Superior temporal gyrus (tissue), 1 donor: ENCODE data around the gene CFAP90.

Experiments
- DNase-seq: peaks from one replicate; pipeline ENCODE4 v3.0.0-alpha.2; 2016; ENCODE audit errors: extremely low spot score

The CFAP90 gene, protein sequence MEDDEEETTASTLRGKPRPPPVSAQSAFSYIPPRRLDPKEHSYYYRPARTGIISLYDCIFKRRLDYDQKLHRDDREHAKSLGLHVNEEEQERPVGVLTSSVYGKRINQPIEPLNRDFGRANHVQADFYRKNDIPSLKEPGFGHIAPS

DNA sequence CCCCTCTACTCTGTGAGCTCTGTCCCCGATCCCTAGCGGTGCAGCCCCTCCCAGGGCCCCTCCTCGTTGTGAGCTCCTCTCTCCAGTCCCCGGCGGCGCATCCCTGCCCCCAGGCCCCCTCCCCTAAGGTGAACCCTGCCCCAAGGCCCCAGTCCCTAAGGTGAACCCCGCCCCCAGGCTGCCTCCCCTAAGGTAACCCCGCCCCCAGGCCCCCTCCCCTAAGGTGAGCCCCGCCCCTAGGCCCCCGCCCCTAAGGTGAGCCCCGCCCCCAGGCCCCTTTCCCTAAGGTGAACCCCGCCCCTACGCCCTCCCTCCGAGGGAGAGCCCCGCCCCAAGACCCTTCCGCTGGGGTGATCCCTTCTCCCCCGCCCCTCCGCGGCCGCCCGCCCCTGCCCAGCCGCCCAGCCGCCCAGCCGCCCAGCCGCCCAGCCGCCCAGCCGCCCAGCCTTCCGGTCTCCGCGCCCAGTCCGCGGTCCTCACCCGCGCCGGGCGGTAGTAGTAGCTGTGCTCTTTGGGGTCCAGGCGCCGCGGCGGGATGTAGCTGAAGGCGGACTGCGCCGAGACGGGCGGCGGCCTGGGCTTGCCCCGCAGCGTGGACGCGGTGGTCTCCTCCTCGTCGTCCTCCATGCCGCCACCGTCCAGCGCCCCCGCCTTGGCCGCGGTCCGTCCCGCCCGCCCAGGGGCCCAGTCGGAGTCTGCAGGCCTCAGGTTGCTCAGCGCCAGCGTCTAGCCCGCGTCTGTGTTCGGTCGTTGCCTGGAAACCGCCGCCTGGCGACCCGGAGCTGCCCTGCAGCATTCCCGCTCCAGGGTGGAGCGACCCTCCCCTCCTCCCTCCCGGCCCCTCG, at the start of gene CFAP90:
Gene CFAP90 (minus strand): TSS at position 739 of the 845 bp plus-strand sequence. CDS start 112 bp downstream, at position 627.
- DNase-seq, result no peak

DNA sequence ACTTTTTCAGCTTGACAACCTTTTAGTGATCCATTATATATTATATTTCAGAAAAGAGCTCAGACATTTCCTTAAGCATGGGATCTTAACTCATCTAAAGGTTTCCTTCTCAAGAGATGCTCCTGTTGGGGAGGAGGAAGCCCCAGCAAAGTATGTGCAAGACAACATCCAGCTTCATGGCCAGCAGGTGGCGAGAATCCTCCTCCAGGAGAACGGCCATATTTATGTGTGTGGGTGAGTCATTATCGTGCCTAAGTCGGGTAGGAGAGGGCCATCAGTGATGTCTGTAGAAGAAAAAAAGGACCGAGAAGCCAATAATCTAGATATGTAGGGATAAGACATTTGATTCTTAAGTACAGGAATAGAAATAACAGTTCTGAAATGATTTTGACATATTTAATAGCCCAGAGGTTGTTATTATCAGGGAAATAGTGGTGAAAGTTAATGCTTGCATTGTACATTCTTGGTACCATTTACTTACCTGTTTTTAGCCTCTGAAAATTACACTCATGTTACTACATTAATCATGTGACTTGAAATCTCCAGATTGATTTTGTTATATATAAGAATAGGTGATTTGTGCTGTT, 46.2 kb upstream of the CFAP90 start:
- no peak for DNase-seq

DNA sequence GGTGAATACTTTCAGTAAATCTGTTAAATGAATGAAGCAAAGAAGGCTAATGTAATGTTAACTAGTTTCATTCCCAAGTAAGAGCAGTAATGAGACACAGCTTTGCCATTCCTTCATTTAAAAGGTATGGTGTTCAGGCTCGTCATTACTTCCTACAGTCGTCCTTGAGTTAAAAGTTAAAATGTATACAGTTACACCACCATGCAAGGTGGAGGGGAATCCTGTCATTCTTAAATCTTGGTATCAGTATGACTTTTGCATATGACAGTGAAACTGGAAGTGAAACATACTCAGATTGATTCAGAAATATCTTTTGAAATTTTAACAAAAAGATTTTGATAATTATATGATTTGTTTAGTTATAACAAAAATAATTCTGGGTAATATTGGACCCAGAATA, 43.9 kb upstream of the CFAP90 start:
- DNase-seq, result no peak

DNA sequence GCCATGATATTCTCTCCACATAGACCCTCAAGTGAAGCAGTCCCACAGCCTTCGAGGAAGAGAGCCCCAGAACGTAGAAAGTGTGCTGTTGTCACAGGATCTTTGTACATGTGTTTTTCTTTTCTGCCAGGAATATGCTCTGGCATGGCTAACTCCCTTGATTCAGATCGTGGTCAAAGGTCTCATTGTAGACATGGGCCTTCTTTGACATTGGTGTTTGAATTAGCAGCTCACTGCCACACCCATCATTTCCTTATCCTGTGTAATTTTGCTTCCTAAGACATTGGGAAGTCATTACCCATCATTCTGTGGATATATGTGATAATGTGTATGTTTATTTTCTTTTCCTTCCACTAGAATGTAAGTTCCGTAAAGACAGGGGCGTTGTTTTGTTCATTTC, 43.5 kb upstream of the CFAP90 start:
- DNase-seq, result no peak

DNA sequence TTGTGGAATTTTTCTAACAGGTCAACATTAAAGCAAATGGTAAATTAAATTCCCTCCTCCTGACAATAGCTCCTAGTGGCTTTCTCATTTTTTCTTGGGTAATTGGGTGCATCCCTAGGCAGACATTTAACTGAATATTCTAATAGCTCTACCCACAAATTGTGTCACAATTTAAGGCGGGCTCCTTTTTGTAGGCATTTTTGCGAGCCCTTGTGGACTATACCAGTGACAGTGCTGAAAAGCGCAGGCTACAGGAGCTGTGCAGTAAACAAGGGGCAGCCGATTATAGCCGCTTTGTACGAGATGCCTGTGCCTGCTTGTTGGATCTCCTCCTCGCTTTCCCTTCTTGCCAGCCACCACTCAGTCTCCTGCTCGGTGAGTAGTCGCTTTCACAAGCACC, 38.0 kb upstream of the CFAP90 start:
- no peak for DNase-seq

DNA sequence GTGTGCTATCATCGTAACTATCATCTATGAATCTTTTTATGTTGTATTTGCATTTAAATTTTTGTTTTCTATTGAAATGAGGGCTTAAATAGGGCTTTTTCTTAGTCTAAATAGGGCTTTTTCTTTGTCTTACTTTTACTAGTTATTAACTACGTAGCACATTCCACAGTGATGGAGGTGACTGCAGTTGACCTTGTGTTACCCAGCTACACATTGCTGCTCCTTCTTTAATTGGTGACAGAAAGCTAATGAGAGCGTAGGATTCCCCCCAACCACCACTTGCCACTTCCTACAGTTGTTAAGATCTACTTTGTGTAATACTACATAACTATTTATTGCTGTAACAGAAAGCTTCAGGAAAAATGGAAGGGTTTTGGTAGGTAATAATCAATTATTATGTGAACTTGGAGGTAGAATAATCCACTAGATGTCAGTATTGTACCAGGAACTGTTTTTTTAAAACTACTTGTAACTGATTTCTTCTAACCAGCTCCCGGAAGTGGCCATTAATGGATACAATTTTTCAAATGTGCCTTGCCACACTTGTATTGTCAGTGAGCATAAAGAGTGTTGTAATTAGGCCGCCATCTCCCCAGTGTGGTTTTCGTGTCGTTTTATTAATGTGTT, 36.0 kb upstream of the CFAP90 start:
- DNase-seq, result peak; percentile 90

DNA sequence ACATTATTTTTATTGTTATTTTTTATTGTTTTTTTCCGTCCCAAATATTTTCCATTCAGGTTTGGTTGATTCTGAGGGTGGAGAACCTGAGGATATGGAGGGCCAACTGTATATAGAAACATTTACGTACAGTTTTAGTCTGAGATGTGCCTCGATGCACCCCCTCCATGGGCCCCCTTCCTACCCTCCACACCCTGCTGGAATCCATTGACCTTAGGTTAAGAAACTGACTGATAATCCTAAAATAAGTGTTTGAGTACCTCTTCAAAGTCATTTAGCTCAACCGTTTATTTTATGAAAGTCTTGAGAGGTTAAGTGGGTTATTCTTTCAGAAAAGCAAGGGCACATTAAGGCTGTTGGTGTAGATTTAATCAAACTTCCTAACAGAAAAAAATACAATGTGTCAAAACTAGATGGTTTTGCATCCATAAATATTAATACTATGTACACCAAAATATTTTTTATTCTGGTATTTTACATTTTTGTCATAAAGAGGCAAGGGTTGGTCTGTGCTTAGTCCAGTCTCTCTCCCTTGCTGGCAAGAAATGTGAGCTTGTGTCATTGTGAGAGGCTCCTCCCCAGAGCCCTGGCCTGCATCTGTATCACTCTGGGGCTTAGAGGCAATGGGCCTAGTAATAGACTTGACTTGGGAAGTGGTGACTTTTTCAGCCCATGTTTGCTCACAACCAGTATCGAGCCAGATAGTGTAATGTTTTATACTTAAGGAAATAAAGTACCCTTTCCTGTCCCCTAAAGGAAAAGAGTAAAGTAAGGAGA, 33.7 kb upstream of the CFAP90 start:
- DNase-seq, result peak; percentile 82

DNA sequence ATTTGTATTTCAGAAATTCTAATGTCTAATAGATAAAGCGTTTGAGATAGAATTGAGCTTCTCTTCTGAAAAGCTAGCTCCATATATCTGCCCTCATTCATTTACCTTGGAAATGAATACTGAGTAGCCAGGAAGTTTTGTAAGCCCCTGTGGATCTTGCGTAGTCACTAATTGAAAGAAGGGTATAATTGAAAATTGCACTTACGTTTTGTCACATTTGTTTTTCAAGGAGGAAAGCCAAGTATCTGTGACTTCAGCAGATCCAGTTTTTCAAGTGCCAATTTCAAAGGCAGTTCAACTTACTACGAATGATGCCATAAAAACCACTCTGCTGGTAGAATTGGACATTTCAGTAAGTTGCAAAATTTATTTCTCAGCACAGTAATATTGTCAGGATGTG, 32.0 kb upstream of the CFAP90 start:
- no peak for DNase-seq

DNA sequence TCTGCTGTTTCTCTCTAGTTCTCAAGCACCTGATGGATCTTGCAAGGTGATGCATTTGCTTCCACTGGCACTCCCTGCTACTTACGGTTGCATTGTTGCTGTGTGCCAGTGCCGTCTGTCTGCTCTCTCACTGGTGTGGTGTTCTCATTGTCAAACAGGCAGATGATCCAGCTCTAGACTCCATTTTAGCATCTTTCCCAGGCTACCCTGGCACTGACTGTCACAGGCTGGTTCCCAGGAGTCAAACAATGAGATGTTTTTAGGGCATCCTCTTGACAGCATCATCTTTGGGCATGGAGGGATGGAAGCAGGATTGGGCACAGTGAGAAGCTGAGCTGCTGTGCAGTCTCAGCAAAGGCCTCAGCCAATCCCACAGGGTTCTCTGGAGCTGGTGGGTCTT, 30.9 kb upstream of the CFAP90 start:
- peak; percentile 86 for DNase-seq

DNA sequence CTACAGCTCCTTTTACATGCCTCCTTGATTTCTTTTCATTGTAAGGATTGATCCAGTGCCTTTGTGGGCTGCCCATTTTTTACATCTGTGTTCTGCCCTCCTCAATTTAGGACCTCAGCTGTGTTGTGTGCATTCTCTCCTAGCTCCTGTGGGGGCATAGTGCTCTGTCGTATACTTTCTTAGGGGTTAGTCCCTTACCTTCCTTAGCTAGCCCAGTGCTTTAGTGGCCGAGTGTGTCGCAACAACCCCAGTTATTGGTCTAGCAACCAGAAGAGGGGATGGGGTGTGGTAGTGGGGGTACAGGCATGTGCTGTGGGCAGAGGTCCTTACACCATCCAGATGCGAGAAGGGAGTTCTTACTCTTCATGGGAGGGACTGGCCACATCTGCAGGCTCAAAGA, 30.2 kb upstream of the CFAP90 start:
- no peak for DNase-seq

DNA sequence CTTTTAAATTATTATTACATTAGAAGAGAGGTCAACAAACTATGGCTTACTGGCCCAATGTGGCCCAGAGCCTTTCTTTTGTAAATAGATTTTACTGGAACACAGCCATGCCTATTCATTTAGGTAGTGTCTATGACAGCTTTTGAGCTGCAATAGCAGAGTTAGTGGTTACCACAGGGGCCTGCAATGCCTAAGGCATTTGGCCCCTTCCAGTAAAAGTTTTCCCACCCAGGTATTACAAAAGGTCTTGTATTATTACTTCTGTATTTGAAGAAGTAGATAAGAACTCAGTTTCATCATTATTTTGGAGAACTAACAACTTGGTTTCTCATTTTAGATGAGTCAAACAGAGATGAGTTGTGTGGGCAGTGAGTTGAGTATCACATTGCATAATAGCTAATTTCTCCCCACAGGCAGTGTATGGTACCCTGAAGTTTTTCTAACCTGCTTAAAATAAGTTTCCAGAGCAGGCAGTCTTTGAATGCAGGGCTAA, 27.5 kb upstream of the CFAP90 start:
- peak; percentile 56 for DNase-seq

DNA sequence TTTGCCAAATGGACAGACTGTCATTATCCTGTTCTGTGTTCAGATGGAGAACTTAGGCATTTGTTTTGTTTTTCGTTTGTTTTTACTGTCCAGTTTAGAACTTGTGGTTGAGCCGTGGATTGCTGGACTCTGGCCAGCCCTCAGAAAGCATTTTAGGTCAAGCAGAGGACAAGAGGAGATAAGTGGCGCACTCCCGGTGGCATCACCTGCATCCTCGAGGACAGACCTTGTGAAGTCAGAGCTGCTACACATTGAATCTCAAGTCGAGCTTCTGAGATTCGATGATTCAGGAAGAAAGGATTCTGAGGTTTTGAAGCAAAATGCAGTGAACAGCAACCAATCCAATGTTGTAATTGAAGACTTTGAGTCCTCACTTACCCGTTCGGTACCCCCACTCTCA, 26.9 kb upstream of the CFAP90 start:
- DNase-seq, result no peak

DNA sequence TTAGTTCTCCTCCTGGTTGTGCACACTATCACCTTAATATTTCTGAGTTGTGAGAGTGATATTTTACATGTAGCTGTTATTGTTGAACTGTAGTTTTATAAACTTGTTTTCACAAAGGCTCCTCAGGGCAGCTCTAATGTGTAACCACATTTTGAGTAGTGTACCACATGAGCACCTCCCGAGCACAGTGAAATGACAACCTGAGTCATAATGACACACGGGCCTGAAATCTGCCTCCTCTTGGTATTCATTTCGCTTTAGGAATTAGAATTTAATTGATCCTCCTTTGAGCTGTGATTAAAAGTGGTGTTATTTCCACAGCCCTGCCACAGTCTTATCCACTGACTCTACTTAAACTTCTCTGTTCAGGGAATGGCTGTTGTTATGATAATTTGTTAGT, 25.9 kb upstream of the CFAP90 start:
- DNase-seq, result no peak

DNA sequence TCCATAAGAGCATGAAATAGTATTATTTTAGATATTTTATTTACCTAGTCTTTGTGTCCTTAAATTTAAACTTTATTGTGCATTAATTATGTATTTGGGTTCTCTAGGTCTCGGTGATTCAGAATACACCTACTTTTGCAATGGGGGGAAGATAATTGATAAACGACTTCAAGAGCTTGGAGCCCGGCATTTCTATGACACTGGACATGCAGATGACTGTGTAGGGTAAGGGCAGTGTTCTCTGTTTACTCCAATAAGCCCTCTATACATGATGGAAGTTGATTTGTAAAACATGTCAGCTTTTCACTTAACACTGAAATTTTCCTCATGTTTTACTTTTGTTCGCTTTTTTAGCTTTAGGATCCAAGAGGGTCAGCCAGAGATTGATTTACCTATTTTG, 24.2 kb upstream of the CFAP90 start:
- no peak for DNase-seq

DNA sequence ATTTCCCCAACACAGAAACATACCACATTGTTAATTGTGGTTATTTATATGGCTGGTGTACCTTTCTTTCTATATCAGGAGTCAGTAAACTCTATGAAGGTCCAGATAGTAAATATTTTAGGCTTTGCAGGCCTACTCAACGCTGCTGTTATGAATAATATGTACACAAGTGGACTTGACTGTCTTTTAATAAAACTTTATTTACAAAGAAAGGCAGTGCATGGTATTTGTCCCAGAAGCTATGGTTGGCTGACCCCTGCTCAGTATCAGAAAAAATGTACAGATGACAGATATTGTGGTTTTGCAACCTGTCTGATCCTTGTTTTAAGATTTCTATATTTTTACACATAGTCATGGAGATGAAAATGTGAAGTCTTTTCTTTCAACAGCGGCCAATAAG, 23.7 kb upstream of the CFAP90 start:
- no peak for DNase-seq

DNA sequence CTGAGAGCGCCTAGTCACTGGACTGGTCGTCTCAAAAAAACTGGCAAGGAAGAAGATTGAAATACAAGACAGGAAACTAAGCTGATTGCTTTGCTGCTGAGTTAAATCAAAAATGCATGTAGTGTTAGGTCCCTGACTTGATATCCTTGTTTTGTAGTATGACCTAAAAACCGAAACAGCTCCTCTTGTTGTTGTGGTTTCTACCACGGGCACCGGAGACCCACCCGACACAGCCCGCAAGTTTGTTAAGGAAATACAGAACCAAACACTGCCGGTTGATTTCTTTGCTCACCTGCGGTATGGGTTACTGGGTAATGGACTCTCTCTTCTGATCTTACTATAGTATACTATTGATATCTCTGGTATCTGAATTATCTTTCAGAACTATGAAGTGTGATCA, 22.3 kb upstream of the CFAP90 start:
- DNase-seq, result no peak

DNA sequence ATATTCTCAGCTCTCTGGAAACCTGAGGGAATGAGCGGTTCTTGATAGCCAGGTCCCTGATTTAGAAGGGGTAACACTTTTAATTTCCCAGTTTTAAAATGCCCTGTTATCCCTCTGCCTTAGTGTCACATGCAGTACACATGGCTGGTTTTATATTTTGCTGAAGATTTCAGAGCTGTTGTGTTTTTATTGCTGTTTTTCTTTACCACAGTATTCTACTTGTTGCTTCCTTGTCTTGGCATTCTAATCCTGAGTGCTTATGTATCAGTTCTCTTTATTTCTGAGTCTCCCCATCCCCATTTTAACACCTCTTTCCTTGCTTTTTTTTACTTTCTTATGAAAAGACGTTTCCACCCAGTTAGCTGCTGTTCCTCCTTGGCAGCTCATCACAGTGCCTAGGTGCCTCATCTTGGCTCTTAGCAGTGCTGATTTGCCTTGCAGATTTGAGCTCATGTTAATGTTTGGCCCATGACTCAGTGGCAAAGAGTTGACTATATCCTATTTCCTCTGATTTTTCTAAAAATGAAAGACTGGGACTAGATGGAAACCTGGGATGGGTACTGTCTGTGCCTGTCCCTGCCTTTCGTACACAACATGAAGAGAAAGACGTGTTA, 21.7 kb upstream of the CFAP90 start:
- DNase-seq, result no peak

DNA sequence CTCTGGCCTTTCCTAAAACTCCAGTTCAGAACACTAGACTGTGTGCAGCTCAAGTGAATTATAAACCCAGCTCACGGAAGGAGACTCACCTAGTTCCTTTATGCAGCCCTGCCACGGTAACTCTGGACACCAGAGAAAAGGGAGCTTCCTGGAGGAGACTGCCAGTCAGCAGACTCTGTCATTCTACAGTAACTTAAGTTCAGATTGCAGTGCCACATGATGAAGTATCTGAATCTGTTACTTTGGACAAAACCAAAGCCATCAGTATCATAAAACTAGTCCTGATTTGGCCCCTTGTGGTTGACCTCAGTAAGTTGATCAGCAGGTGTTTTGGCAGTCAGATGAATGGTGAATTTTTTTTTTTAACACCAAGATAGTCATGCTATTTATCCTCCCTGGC, 20.7 kb upstream of the CFAP90 start:
- no peak for DNase-seq

DNA sequence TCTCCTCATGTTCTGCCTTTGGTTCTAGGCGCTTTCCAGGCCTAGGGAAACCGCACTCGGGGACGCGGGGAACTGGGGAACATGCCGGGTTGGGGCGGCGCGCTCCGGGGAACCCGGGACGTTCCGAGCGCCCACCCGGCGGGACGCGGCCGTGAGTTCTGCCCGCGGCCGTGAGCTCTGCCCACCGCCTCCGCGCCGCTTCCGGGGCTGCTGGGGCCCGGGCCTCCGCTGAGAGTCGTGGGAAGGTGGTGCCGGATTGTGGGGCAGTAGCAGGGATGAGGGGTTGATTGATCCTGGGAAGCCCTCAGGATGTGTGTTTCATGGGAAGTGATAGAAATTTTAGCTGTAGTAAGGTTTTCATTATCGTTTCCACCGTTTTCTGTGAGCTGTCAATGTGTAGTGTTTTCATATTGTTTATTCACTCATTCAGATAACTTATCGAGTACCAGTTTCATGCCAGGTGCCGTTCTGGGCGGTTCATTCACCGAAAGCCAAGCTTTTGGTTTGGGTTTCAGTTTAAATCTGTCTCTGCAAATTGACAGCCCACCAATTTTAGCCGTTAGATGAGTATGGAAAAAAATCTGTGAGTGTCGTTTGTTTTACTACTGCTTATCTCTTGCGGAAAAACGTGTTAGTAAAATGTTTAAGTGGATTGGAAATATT, 18.7 kb upstream of the CFAP90 start:
- DNase-seq, result no peak

DNA sequence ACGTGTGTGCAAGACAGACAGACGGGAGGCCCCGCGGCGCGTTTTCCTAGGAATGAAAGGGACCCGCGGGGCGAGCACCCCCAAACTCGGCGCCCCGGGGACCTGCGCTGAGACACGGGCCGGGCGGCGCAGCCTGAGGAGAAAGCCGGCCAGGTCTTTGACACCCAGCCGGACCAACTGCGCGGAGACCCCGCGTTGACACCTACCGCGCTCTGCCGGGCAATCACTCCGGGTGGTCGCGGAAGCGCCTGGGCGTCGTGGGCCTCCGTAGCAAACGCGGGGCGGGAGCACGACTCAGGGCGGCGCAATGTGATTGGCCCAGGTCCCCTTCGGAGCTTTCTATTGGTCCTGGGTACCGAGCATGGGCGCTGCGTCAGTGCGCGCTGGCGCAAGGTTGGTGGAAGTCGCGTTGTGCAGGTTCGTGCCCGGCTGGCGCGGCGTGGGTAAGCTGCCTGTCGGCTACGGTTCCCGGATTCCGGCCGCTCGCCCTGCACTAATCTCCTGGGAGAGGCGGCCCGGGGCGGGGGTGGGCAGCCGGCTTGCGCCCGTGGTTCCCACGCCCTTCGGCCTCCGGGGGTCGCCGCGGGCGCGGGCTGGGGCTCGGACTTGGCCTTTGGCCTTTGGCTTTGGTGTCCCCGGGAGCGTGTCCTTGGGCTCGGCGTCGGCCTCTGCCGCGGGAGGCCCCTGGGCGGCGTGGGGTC, 18.0 kb upstream of the CFAP90 start, which contains the start of the genes FASTKD3 and MTRR:
Gene FASTKD3 (minus strand): TSS at position 259 of the 701 bp plus-strand sequence. CDS start 948 bp downstream, outside the sequence.
Gene MTRR (plus strand): TSS at position 376 of the 701 bp plus-strand sequence. CDS start 1,647 bp downstream, outside the sequence.
- peak; percentile 96 for DNase-seq
